K562 (cell line): Measurements from ENCODE around the gene ZNF316. TPM values are rescaled to one million over a fixed set of nuclear protein-coding genes. Genes with fewer than 3 reads are reported as not detected.

ENCODE experiments used
- CC2D1A ChIP-seq: fragments of 450-650 bp; IDR thresholded peaks from 2 replicates; pipeline ENCODE4 v1.6.1; 2017; ENCODE audit warnings: mild to moderate bottlenecking
- CEBPB ChIP-seq: fragments of 450-650 bp; IDR thresholded peaks from 2 replicates; pipeline ENCODE4 v1.6.1; 2016; ENCODE audit warnings: missing genetic modification characterization, missing compliant biosample characterization
- FIP1L1 ChIP-seq: fragments of 200-400 bp; formaldehyde crosslinking; IDR thresholded peaks from 2 replicates; pipeline ENCODE4 v1.6.1; 2018; ENCODE audit warnings: mild to moderate bottlenecking, low read depth, low read length; ENCODE audit not compliant: poor library complexity, severe bottlenecking
- FUS ChIP-seq: fragments of 200-400 bp; formaldehyde crosslinking; optimal IDR thresholded peaks from 2 replicates; pipeline ENCODE3; 2017; ENCODE audit warnings: low read depth, low read length
- KAT2B ChIP-seq: IDR thresholded peaks from one replicate; pipeline ENCODE4 v1.6.1; 2012; ENCODE audit warnings: low read depth, mild to moderate bottlenecking, control low read depth, inconsistent platforms, low read length, moderate library complexity
- KAT8 ChIP-seq: fragments of 450-650 bp; IDR thresholded peaks from 2 replicates; pipeline ENCODE4 v1.6.1; 2016; ENCODE audit warnings: low read depth, mild to moderate bottlenecking
- KLF1 ChIP-seq: fragments of 450-650 bp; IDR thresholded peaks from 2 replicates; pipeline ENCODE4 v1.6.1; 2016; ENCODE audit warnings: missing genetic modification characterization, missing compliant biosample characterization
- NFE2 ChIP-seq: IDR thresholded peaks from 2 replicates; pipeline ENCODE4 v1.6.1; 2014; ENCODE audit warnings: antibody characterized with exemption, low read depth
- NR3C1 ChIP-seq: sonication (generic); formaldehyde crosslinking; IDR thresholded peaks from 2 replicates; pipeline ENCODE4 v1.8.1; 2022; ENCODE audit warnings: missing genetic modification reagents
- SAFB ChIP-seq: fragments of 200-400 bp; formaldehyde crosslinking; IDR thresholded peaks from 2 replicates; pipeline ENCODE4 v1.6.1; 2017; ENCODE audit warnings: low read depth, low read length, borderline replicate concordance
- TFAM ChIP-seq: fragments of 250-450 bp; sonication (Bioruptor Pico); conservative IDR thresholded peaks from 2 replicates; pipeline ENCODE4 v1.5.0; 2021; ENCODE audit warnings: mild to moderate bottlenecking, moderate library complexity
- polyA plus RNA-seq, 8 experiments: library from polyadenylated mRNA; depleted of rRNA in 4 of 8; stranded (reverse) in 5 of 8; unstranded in 3 of 8; fragments of >200 nt; fragmentation: Nextera tagmentation in 2 of 8; fragmentation: Illumina TruSeq in 1 of 8; extraction: Ambion mirVana in 2 of 8; extraction: Trizol in 1 of 8; gene quantifications; 2 replicates each; pipeline versions ENCODE4 v1.2.1 to v1.2.3, GENCODE V29; 2011 to 2014; ENCODE audit warnings: inconsistent platforms in 1 of 8, missing spikeins in 1 of 8
- total RNA-seq, 7 experiments: library from RNA; depleted of rRNA in 6 of 7; stranded (reverse); fragments of >200 nt in 6 of 7; fragmentation: Illumina TruSeq in 2 of 7; extraction: Trizol in 2 of 7; gene quantifications; 2 replicates each; pipeline versions ENCODE4 v1.2.1 to v1.2.3, GENCODE V29; 2011 to 2021; ENCODE audit warnings: low replicate concordance in 1 of 7
- TF ChIP-seq, protein P1 (sequence below): sonication (generic); formaldehyde crosslinking; IDR thresholded peaks from 2 replicates; pipeline ENCODE4 v1.8.0; 2022; ENCODE audit warnings: mild to moderate bottlenecking, missing genetic modification reagents
- TF ChIP-seq, protein P2 (sequence below): fragments of 450-650 bp; IDR thresholded peaks from 2 replicates; pipeline ENCODE4 v1.6.1; 2016; ENCODE audit warnings: low read depth, mild to moderate bottlenecking, moderate library complexity
- TF ChIP-seq, protein P3 (sequence below): fragments of 450-650 bp; conservative IDR thresholded peaks from 2 replicates; pipeline ENCODE4 v1.6.1; 2016; ENCODE audit warnings: missing genetic modification characterization, low read depth, mild to moderate bottlenecking, missing compliant biosample characterization, moderate library complexity
- TF ChIP-seq, protein P4 (sequence below), 2 experiments: fragments of 450-650 bp in 1 of 2; sonication (generic) in 1 of 2; formaldehyde crosslinking in 1 of 2; IDR thresholded peaks in 1 of 2; conservative IDR thresholded peaks in 1 of 2; 2 replicates each; pipeline versions ENCODE4 v1.6.1 to v1.8.1; 2016 to 2023; ENCODE audit warnings: mild to moderate bottlenecking in 2 of 2, moderate library complexity in 2 of 2, inconsistent platforms in 1 of 2, missing genetic modification reagents in 1 of 2
- TF ChIP-seq, protein P5 (sequence below): sonication (generic); formaldehyde crosslinking; IDR thresholded peaks from 2 replicates; pipeline ENCODE4 v1.8.1; 2023; ENCODE audit warnings: mild to moderate bottlenecking, missing genetic modification reagents

The ZNF316 gene
- total and polyA plus RNA-seq, 9 of the 15 experiments (the other 6 are each of a cell fraction or from before 2014, with no cell fraction given): 0.10 to 34.0 (median 8.6) TPM

DNA sequence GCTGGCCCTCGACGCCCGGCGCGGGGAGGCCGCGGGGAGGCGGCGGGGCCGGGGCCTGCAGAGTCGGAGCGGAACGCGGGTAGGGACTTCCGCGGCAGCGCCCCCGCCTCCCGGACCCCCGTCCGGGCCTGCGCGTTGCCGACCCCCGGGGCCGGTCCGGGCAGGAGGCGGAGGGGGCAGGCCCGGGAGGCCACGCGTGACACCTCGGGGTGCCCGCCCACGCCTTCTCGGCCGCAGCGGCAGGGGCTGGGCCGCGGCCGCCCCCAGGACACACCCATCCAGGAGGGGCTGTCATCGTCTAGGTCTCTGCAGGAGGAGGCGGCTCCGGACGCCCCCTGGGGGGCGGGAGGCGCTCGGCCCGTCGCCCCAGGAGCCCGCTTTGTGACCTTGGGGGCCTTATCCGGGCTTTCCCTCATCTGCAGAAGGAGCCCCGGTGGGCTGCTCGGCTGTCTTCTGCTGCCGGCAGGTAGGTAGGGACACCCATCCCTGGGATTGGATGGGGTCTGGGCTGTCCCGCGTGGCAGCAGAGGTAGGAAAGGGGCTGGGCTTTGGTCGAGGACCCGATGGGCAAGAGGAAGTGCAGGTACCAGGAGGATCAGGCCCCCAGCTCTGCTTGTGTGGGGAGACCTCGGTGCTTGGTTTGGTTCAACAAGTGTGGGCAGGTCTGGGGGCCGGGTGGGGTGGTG is 569 bp downstream of the ZNF316 start (continued):
- TF ChIP-seq, protein P1, sequence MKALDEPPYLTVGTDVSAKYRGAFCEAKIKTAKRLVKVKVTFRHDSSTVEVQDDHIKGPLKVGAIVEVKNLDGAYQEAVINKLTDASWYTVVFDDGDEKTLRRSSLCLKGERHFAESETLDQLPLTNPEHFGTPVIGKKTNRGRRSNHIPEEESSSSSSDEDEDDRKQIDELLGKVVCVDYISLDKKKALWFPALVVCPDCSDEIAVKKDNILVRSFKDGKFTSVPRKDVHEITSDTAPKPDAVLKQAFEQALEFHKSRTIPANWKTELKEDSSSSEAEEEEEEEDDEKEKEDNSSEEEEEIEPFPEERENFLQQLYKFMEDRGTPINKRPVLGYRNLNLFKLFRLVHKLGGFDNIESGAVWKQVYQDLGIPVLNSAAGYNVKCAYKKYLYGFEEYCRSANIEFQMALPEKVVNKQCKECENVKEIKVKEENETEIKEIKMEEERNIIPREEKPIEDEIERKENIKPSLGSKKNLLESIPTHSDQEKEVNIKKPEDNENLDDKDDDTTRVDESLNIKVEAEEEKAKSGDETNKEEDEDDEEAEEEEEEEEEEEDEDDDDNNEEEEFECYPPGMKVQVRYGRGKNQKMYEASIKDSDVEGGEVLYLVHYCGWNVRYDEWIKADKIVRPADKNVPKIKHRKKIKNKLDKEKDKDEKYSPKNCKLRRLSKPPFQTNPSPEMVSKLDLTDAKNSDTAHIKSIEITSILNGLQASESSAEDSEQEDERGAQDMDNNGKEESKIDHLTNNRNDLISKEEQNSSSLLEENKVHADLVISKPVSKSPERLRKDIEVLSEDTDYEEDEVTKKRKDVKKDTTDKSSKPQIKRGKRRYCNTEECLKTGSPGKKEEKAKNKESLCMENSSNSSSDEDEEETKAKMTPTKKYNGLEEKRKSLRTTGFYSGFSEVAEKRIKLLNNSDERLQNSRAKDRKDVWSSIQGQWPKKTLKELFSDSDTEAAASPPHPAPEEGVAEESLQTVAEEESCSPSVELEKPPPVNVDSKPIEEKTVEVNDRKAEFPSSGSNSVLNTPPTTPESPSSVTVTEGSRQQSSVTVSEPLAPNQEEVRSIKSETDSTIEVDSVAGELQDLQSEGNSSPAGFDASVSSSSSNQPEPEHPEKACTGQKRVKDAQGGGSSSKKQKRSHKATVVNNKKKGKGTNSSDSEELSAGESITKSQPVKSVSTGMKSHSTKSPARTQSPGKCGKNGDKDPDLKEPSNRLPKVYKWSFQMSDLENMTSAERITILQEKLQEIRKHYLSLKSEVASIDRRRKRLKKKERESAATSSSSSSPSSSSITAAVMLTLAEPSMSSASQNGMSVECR (CRISPR knock-in tag): peak; percentile 63
- TF ChIP-seq NFE2 (no peak), FIP1L1 (no peak), KAT2B (no peak), FUS (no peak), KAT8 (no peak), TFAM (CRISPR knock-in tag) (no peak), CEBPB (tag) (no peak), SAFB (peak; percentile 93), CC2D1A (no peak), KLF1 (peak; percentile 46; the same call in 1 of the 2 replicates), NR3C1 (CRISPR knock-in tag) (no peak)
- TF ChIP-seq, protein P2, sequence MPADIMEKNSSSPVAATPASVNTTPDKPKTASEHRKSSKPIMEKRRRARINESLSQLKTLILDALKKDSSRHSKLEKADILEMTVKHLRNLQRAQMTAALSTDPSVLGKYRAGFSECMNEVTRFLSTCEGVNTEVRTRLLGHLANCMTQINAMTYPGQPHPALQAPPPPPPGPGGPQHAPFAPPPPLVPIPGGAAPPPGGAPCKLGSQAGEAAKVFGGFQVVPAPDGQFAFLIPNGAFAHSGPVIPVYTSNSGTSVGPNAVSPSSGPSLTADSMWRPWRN: no peak
- TF ChIP-seq, protein P3, sequence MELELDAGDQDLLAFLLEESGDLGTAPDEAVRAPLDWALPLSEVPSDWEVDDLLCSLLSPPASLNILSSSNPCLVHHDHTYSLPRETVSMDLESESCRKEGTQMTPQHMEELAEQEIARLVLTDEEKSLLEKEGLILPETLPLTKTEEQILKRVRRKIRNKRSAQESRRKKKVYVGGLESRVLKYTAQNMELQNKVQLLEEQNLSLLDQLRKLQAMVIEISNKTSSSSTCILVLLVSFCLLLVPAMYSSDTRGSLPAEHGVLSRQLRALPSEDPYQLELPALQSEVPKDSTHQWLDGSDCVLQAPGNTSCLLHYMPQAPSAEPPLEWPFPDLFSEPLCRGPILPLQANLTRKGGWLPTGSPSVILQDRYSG (tag): no peak
- TF ChIP-seq, protein P4, sequence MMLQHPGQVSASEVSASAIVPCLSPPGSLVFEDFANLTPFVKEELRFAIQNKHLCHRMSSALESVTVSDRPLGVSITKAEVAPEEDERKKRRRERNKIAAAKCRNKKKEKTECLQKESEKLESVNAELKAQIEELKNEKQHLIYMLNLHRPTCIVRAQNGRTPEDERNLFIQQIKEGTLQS (IDR thresholded peaks at IDR 0.05): no peak
- TF ChIP-seq, protein P4 (CRISPR knock-in tag; conservative IDR thresholded peaks at IDR 0.05): no peak
- TF ChIP-seq, protein P5, sequence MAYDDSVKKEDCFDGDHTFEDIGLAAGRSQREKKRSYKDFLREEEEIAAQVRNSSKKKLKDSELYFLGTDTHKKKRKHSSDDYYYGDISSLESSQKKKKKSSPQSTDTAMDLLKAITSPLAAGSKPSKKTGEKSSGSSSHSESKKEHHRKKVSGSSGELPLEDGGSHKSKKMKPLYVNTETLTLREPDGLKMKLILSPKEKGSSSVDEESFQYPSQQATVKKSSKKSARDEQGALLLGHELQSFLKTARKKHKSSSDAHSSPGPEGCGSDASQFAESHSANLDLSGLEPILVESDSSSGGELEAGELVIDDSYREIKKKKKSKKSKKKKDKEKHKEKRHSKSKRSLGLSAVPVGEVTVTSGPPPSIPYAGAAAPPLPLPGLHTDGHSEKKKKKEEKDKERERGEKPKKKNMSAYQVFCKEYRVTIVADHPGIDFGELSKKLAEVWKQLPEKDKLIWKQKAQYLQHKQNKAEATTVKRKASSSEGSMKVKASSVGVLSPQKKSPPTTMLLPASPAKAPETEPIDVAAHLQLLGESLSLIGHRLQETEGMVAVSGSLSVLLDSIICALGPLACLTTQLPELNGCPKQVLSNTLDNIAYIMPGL (CRISPR knock-in tag): 0 out of 2 replicates have a peak, but pooled peaks have one; percentile 8
